ENCODE measurements around the gene PPP3CA. TPM values are rescaled to one million over a fixed set of nuclear protein-coding genes. Genes with fewer than 3 reads are reported as not detected.

PPP3CA gene
- total RNA-seq, 6 experiments from 2014 or later, result 12.1 to 14.5 (median 13.1) TPM

DNA sequence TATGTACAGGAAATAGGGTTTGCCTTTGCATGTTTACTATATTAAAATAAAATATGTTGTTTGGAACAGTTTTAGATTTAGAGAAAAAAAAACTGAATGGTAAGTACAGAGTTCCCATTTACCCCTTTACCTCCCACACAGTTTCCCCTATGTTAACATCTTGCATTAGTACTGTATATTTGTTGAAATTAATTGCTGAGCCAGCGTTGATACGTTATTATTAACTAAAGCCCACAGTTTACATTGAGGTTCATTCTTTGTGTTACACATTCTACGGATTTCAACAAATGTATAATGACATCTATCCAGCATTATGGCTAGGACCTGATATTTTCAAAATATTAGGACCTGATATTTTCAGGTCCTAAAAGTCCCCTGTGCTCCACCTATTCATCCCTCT is 70.7 kb downstream of the PPP3CA start:
- 88% methylated on average over 3 of the region's 3 CpGs for WGBS (ENCODE audit: insufficient coverage, low coverage, low lambda C conversion rate, missing lambda C conversion rate)
- Histone ChIP-seq H3K4me3 (no peak overlapping the region), H3K27ac (no peak overlapping the region), H3K4me1 (no peaks in the 10 kb centered on the region), H3K27me3 (no peaks in the 10 kb centered on the region), H3K9me3 (no peaks in the 10 kb centered on the region), H3K36me3 (no peaks in the 10 kb centered on the region)
- TF ChIP-seq, protein P1, sequence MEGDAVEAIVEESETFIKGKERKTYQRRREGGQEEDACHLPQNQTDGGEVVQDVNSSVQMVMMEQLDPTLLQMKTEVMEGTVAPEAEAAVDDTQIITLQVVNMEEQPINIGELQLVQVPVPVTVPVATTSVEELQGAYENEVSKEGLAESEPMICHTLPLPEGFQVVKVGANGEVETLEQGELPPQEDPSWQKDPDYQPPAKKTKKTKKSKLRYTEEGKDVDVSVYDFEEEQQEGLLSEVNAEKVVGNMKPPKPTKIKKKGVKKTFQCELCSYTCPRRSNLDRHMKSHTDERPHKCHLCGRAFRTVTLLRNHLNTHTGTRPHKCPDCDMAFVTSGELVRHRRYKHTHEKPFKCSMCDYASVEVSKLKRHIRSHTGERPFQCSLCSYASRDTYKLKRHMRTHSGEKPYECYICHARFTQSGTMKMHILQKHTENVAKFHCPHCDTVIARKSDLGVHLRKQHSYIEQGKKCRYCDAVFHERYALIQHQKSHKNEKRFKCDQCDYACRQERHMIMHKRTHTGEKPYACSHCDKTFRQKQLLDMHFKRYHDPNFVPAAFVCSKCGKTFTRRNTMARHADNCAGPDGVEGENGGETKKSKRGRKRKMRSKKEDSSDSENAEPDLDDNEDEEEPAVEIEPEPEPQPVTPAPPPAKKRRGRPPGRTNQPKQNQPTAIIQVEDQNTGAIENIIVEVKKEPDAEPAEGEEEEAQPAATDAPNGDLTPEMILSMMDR (IDR thresholded peaks at IDR 0.05), result no peak
- TF ChIP-seq POLR2A (IDR thresholded peaks at IDR 0.05), result no peak
- DNase-seq (no peak), ATAC-seq (no peak)
- intact Hi-C loops (cut with DNase I), result no loop called here

DNA sequence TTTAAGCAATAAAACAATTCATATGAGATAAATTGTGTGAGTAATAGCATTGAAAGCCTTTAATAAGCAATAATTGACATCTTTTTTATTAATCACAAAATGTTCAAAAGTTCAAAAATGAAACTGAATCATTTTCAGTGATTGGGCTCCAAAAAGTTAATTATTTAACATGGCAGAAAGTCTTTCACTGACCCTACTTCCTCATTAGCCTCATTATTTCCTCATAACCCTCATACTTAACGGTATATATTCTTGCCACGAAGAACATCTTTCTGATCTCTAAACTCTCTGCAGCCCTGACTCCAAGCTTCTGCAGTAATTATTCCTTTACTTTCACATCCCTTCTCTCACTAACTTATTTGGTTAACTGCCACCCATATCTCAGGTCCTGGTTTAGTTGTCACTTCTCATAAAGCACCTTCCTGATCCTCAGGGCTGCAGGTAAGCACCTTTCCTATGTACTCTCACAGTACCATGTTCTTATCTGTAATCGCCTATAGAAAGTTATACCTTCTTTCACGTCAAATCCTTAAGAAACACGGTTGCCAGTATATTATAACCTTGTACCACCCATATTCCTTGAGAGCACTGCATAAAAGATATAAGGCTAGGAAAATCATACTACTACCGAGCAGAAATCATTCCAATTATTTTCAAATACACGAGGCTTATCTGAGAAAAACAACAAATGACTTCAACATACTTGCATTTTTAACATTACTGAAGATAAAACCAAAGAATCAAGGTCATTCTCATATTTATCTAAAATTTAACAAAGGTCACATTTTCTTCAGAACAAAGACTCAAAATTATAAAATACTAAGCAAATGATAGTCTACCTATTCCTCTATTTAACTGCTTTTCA is 72.2 kb downstream of the PPP3CA start:
- H3K9me3 ChIP-seq, result no peaks in the 10 kb centered on the region
- H3K36me3 ChIP-seq, result no peaks in the 10 kb centered on the region
- no peak for DNase-seq
- no peak overlapping the region for H3K27ac ChIP-seq
- TF ChIP-seq, protein P1 (IDR thresholded peaks at IDR 0.05), result no peak
- no peak for TF ChIP-seq POLR2A (IDR thresholded peaks at IDR 0.05)
- 61% methylated on average over 7 of the region's 7 CpGs for WGBS (ENCODE audit: insufficient coverage, low coverage, low lambda C conversion rate, missing lambda C conversion rate)
- no peak overlapping the region for H3K4me3 ChIP-seq
- no peaks in the 10 kb centered on the region for H3K4me1 ChIP-seq
- intact Hi-C loops (cut with DNase I), result no loop called here
- no peaks in the 10 kb centered on the region for H3K27me3 ChIP-seq
- peak in 2 of 4 donors; percentile 22 to 24 for ATAC-seq

DNA sequence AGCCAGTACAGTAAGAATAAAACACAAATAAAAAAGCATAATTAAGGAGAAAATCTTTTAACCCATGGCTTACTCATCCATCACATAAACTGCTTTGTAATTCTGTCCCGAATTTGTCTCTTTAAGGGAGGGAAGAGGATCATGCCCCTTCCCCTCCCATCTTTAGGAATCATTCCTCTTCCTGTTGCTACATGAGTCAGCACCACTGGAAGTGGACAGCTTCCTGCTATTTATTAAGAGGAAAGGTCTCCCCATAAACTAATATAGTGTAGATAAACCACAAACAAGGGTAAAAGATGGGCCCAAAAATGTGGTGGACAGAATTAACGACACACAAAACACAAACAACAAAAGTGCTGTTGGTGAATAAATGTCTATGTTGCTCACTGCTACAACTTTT is 75.8 kb downstream of the PPP3CA start:
- intact Hi-C loops (cut with DNase I), result no loop called here
- no peak for TF ChIP-seq POLR2A (IDR thresholded peaks at IDR 0.05)
- TF ChIP-seq, protein P1 (IDR thresholded peaks at IDR 0.05), result no peak
- Histone ChIP-seq H3K36me3 (no peaks in the 10 kb centered on the region), H3K27me3 (no peaks in the 10 kb centered on the region), H3K4me3 (no peak overlapping the region), H3K4me1 (no peaks in the 10 kb centered on the region), H3K27ac (no peak overlapping the region), H3K9me3 (no peaks in the 10 kb centered on the region)
- WGBS (ENCODE audit: insufficient coverage, low coverage, low lambda C conversion rate, missing lambda C conversion rate), result 62% methylated on average over 2 of the region's 2 CpGs
- peak in 1 of 4 donors; percentile 39 for ATAC-seq
- no peak for DNase-seq

DNA sequence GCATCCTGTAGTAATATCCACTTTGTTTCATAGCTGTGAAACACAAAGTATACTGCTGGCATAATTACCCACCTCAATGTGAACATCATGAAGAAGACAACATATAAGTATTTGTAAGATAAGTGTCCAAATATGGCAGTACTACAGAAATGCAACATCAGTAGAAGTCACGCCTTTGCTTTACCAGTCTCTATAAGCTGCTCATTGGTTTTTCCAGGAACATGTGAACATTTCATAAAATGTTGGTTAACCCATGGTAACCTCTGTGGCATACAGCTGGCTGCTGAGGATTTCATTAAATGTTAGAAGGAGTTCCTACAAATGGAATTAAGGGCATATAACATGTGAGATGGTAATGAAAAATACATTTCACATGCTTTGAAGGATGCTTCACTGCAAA is 77.6 kb downstream of the PPP3CA start:
- Histone ChIP-seq H3K27ac (no peak overlapping the region), H3K4me1 (no peaks in the 10 kb centered on the region), H3K36me3 (no peaks in the 10 kb centered on the region), H3K27me3 (no peaks in the 10 kb centered on the region), H3K4me3 (no peak overlapping the region), H3K9me3 (no peaks in the 10 kb centered on the region)
- TF ChIP-seq, protein P1 (IDR thresholded peaks at IDR 0.05), result no peak
- TF ChIP-seq POLR2A (IDR thresholded peaks at IDR 0.05), result no peak
- intact Hi-C loops (cut with DNase I), result no loop called here
- 67% methylated on average over 1 of the region's 1 CpG for WGBS (ENCODE audit: insufficient coverage, low coverage, low lambda C conversion rate, missing lambda C conversion rate)
- ATAC-seq (no peak), DNase-seq (no peak)

All from right lobe of liver (tissue), 6 donors.